Colonic mucosa (tissue), 4 donors: ENCODE data around the gene CFAP161. TPM values are rescaled to one million over a fixed set of nuclear protein-coding genes. Genes with fewer than 3 reads are reported as not detected.
A peak's percentile ranks its signal among the peaks of the same experiment; 100 is the strongest.

Experiments
- DNase-seq: peaks from one replicate; pipeline ENCODE4 v3.0.0-alpha.2; 2020
- H3K27ac ChIP-seq: fragments of 200-600 bp; one replicate; pipeline ENCODE4 v1.8.0; 2021
- H3K27me3 ChIP-seq: fragments of 200-600 bp; one replicate; pipeline ENCODE4 v1.8.0; 2021
- H3K36me3 ChIP-seq: fragments of 200-600 bp; one replicate; pipeline ENCODE4 v1.8.0; 2021
- H3K4me1 ChIP-seq: fragments of 200-600 bp; one replicate; pipeline ENCODE4 v1.8.0; 2021; ENCODE audit warnings: mild to moderate bottlenecking
- H3K4me3 ChIP-seq: fragments of 200-600 bp; one replicate; pipeline ENCODE4 v1.8.0; 2021
- H3K9ac ChIP-seq, 2 donors: one replicate each; pipeline ENCODE4 v1.7.0; 2013; ENCODE audit warnings: control low read depth in 2 of 2, low read depth in 2 of 2, low read length in 2 of 2
- H3K9me3 ChIP-seq: fragments of 200-600 bp; one replicate; pipeline ENCODE4 v1.8.0; 2021
- CTCF ChIP-seq: fragments of 200-600 bp; IDR thresholded peaks from one replicate; pipeline ENCODE4 v1.8.0; 2022; ENCODE audit warnings: antibody characterized with exemption, mild to moderate bottlenecking
- intact Hi-C: fragments of 100-400 bp; cut with DNase I; formaldehyde crosslinking; loops from one replicate; pipeline ENCODE4 v1.14.1; 2022
- total RNA-seq, 2 donors: library from RNA; stranded (reverse); fragmentation: NEBNext Ultra II Directional in 1 of 2; extraction: Animal tissue kit (Norgen Biotek cat#: 25700) in 1 of 2; gene quantifications; one replicate each; pipeline ENCODE4 v1.2.1, GENCODE V29; 2021
- donor health status: healthy.
- donor health status: DM: no; HTN: no; CAD: no.
- donor health status: DM: no; HTN: no; CAD: no.

The CFAP161 gene
- total RNA-seq, 2 donors from 2014 or later = 0.21 TPM; not detected in 1

GRCh38 chr15:81182756-81183438 lies 48.8 kb downstream of the CFAP161 start:
- no peak overlapping the region for H3K27ac ChIP-seq
- H3K4me1 ChIP-seq = no peaks in the 10 kb centered on the region
- no peaks in the 10 kb centered on the region for H3K27me3 ChIP-seq
- TF ChIP-seq CTCF = no peak
- DNase-seq = no peak
- no peak overlapping the region for H3K4me3 ChIP-seq
- H3K9me3 ChIP-seq = no peaks in the 10 kb centered on the region
- intact Hi-C loops = no loop called here
- H3K36me3 ChIP-seq = no peaks in the 10 kb centered on the region
- H3K9ac ChIP-seq = peak overlapping the region in 1 of 2 donors; percentile 16

GRCh38 chr15:81183439-81183775 lies 49.3 kb downstream of the CFAP161 start:
- no peak overlapping the region for H3K27ac ChIP-seq
- intact Hi-C loops = no loop called here
- H3K9me3 ChIP-seq = no peaks in the 10 kb centered on the region
- H3K36me3 ChIP-seq = no peaks in the 10 kb centered on the region
- DNase-seq = no peak
- H3K27me3 ChIP-seq = no peaks in the 10 kb centered on the region
- no peak overlapping the region for H3K4me3 ChIP-seq
- no peak for TF ChIP-seq CTCF
- H3K9ac ChIP-seq = no peak overlapping the region
- no peaks in the 10 kb centered on the region for H3K4me1 ChIP-seq

GRCh38 chr15:81184188-81184587 lies 50.1 kb downstream of the CFAP161 start:
- intact Hi-C loops = no loop called here
- DNase-seq = no peak
- Histone ChIP-seq H3K27me3 (no peaks in the 10 kb centered on the region), H3K36me3 (no peaks in the 10 kb centered on the region), H3K4me1 (no peaks in the 10 kb centered on the region), H3K27ac (no peak overlapping the region), H3K9me3 (no peaks in the 10 kb centered on the region), H3K4me3 (no peak overlapping the region), H3K9ac (no peak overlapping the region)
- TF ChIP-seq CTCF = no peak

GRCh38 chr15:81185631-81186295 lies 51.7 kb downstream of the CFAP161 start:
- Histone ChIP-seq H3K9ac (no peak overlapping the region), H3K4me3 (no peak overlapping the region), H3K36me3 (no peaks in the 10 kb centered on the region), H3K9me3 (no peaks in the 10 kb centered on the region), H3K27ac (no peak overlapping the region), H3K27me3 (no peaks in the 10 kb centered on the region), H3K4me1 (no peaks in the 10 kb centered on the region)
- DNase-seq = no peak
- intact Hi-C loops = no loop called here
- TF ChIP-seq CTCF = no peak

- Histone ChIP-seq H3K27me3 (no peaks in the 10 kb centered on the region), H3K36me3 (no peaks in the 10 kb centered on the region), H3K4me3 (no peak overlapping the region), H3K4me1 (no peaks in the 10 kb centered on the region), H3K27ac (no peak overlapping the region), H3K9ac (no peak overlapping the region), H3K9me3 (no peaks in the 10 kb centered on the region)
- intact Hi-C loops = no loop called here
- no peak for DNase-seq
- TF ChIP-seq CTCF = no peak
Observed at GRCh38 chr15:81188354-81188753, 54.3 kb downstream of the CFAP161 start.
